NCI-H1436 treated with DMSO at 0.1 percent for 48 hours (cell line): ENCODE data around the gene INTS14.
"Not testable (repeated sequence)": the region's sequence is repeated elsewhere in the genome, so short reads cannot be mapped to it uniquely, and the experiment has no call there.

Experiments
- DNase-seq: peaks from one replicate; lab custom pipeline; 2025; lab: John Stamatoyannopoulos, UW

INTS14 gene

GRCh38 chr15:65578904-65579728 is 31.8 kb downstream of the INTS14 start:
- no peak for DNase-seq

DNA sequence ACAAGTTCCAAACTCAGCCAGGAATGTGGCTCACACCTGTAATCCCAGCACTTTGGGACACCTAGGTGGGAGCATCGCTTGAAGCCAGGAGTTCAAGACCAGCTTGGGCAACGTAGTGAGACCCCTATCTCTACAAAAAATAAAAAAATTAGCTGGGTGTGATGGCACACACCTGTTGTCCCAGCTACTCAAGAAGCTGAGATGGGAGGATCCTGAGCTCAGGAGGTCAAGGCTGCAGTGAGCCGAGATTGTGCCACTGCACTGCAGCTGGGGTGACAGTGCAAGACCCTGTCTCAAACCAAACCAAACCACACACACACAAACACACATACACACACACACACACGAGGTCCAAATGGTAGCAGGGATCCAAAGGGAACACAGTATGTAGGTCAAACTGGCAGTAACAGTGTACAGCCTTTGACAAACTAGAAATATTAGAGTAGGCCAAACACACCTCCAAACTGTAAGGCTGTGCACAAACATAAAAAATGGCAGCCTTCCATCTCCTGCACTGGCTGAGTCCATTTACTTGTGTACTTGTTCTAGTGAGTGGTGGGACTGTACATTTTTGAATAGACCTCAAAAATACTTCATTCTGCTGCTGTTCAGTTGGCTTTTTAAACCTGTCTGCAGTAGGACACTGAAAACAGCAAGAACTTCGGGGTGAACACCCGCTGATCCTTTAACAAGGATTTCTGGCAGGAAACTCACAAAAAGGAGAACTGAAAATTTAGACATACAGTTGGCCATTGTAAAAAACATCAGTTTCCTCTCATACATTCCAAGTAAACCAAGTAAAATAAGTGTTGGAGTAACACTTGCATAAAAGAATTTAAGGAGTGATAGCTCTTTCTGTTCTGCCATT is 33.6 kb downstream of the INTS14 start:
- no peak for DNase-seq

- DNase-seq: no peak
Measured at GRCh38 chr15:65576664-65577063, 34.3 kb downstream of the INTS14 start.

DNA sequence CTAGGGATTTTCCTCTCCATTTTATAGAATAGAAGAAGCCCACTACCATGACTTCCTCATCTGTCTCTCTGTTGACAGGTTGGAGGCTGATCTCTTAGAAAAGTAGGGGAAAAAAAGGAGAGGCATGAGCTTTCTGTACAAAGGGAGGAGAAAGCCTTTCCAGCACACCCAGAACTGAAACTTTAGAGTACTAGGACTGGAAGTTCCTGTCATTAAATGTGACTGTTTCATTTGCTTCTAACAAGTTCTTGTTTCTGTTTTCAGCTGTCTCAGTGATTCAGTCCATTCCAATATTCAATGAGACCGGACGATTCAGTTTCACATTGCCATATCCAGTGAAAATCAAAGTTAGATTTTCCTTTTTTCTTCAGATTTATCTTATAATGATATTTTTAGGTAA is 39.0 kb downstream of the INTS14 start:
- DNase-seq: no peak

- DNase-seq: no peak
Measured at GRCh38 chr15:65569728-65570127, 41.2 kb downstream of the INTS14 start.

GRCh38 chr15:65561934-65562333 is 49.0 kb downstream of the INTS14 start:
- no peak for DNase-seq

GRCh38 chr15:65559941-65560340 is 51.0 kb downstream of the INTS14 start:
- no peak for DNase-seq

GRCh38 chr15:65558997-65559760 is 51.8 kb downstream of the INTS14 start:
- DNase-seq: no peak

DNA sequence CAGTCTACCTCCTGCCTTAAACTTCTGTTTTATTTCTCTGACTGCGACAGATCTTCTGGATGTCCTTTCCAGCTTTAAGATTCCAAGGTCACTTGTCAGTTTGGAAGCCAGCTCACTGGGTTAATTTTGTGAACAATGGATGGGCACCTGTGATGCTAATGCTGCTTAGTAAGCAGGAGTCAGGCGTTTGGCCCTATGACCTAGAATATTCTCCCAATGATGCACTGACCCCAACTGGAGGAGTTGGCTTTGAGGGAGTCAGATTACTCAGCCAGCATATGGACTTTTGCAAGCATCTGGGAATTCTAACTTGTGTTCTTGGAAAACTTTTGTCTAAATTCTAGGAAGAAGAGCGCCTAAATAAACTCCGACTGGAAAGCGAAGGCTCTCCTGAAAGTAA is 52.6 kb downstream of the INTS14 start:
- DNase-seq: no peak

GRCh38 chr15:65556622-65557021 is 54.3 kb downstream of the INTS14 start:
- DNase-seq: no peak

DNA sequence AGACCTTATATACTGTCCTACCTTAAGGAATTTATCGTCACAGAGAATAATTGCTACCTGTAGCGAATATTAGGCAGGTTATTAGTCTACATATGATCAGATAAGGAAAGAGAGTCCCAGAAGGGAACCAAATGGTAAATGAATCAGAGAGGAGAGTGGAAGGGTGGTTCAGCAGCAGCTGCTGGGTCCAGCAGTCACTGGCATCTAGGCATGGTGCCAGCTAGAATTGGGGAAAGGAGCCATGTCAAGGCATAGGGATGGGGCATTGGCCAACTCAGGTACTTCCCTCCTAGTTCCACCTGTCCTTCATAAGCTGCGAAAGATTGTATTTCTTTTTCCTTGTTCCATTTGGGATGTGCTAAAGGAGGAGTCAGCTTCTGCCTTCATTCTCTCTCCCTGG is 57.2 kb downstream of the INTS14 start:
- DNase-seq: no peak

GRCh38 chr15:65552851-65553250 is 58.1 kb downstream of the INTS14 start:
- not testable (repeated sequence) for DNase-seq

DNA sequence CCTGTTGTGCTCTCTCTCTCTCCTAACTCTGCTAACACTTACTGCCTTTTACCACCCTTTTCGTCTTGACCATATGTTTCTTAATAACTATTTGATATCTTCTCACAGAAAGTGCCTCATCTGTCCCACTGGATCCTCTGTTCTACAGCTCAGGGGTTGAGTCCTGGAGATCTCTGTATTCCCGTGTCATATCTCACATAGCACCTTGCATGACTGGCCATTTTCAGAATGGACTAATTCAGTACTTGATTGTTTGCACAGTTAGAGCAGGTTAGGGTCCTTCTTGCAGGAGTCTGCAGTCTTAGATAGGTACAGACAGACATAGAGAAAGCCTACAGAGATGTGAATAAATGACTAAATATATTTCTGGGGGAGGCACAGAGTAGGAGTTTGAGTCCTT is 59.7 kb downstream of the INTS14 start:
- no peak for DNase-seq

GRCh38 chr15:65550681-65551098 is 60.2 kb downstream of the INTS14 start:
- no peak for DNase-seq

GRCh38 chr15:65549288-65549687 is 61.6 kb downstream of the INTS14 start:
- not testable (repeated sequence) for DNase-seq

DNA sequence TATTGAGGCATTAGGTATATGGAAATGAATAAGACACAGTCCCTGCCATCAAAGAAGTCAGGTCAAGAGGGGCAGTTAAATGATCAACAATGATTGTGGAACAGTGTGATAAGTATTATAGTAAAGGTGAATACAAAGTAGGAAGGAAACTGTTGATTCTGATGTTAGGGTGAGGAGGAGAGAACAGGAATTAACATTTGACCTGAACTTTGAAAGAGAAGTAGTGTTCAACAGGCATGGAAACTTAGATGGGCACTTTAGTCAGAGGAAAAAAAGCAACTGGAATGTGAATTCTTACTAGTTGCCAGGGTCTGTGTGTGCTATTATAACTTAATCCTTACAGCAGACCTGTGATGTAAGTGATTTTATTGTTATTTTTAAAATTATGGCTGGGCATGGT is 63.1 kb downstream of the INTS14 start:
- no peak for DNase-seq

- no peak for DNase-seq
Measured at GRCh38 chr15:65541231-65541820, 69.6 kb downstream of the INTS14 start.

DNA sequence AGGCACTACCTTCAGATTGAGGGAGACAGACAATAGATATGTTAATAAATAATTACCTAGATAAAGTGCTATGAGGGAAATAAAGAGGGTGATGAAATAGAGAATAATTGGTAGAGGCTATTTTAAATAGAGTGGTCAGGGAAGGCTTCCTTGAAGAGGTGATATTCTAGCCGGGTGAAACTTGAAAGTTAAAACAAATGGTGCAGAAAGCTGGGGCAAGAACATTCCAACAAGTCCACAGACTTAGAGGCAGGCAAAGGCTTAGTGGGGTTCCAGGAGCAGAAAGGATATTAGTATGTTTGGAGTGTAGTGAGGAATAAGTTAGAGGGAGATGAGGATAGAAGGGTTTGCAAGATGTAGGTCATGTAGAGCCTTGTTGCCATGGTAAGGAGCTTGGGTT is 70.6 kb downstream of the INTS14 start:
- DNase-seq: no peak

DNA sequence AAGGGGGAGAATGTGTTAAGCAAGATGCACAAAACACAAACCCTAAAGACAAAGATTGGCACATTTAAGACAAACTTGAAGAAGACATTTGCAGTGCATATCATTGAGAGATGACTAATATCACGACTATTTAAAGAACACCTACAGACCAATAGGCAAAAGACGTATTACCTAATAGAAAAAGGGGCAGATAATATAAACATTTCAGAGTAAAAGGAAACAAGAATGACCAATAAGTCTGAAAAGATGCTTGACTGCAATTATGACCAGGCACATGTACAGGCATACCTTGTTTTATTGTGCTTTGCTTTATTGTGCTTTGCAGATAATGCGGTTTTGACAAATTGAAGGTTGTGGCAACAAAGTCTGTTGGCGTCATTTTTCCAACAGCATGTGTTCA is 75.7 kb downstream of the INTS14 start:
- DNase-seq: no peak

- no peak for DNase-seq
Measured at GRCh38 chr15:65533057-65533756, 77.7 kb downstream of the INTS14 start.

DNA sequence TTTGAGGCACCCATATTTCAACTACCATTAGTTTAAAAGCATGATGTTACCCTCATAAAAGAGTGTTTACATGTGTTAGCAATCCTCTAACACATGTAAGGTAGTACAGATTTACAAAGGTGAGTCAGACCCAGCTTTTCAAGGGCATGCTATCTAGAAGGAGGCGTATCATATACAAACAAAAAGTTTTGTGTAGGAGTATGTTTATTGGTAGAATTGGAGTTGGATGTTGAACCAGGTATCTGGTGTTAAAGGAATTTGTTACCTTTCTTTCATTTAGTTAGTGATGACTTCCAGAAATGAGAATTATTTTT is 78.2 kb downstream of the INTS14 start:
- DNase-seq: no peak
